22Rv1 (cell line): Measurements from ENCODE around the gene CCR5.

Source experiments
- ZFX ChIP-seq: fragments of 450-650 bp; IDR thresholded peaks from 2 replicates; pipeline ENCODE4 v1.6.1; 2017; ENCODE audit warnings: antibody characterized with exemption, borderline replicate concordance
- TF ChIP-seq, protein P1 (sequence below): fragments of 450-650 bp; IDR thresholded peaks from 2 replicates; pipeline ENCODE4 v1.5.1; 2017; ENCODE audit warnings: mild to moderate bottlenecking

GRCh38 chr3:46360907-46361306 is 9.8 kb upstream of the CCR5 start:
- TF ChIP-seq, protein P1, sequence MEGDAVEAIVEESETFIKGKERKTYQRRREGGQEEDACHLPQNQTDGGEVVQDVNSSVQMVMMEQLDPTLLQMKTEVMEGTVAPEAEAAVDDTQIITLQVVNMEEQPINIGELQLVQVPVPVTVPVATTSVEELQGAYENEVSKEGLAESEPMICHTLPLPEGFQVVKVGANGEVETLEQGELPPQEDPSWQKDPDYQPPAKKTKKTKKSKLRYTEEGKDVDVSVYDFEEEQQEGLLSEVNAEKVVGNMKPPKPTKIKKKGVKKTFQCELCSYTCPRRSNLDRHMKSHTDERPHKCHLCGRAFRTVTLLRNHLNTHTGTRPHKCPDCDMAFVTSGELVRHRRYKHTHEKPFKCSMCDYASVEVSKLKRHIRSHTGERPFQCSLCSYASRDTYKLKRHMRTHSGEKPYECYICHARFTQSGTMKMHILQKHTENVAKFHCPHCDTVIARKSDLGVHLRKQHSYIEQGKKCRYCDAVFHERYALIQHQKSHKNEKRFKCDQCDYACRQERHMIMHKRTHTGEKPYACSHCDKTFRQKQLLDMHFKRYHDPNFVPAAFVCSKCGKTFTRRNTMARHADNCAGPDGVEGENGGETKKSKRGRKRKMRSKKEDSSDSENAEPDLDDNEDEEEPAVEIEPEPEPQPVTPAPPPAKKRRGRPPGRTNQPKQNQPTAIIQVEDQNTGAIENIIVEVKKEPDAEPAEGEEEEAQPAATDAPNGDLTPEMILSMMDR: no peak
- TF ChIP-seq ZFX: no peak
